ENCODE data around the gene PLEKHM2. TPM values are rescaled to one million over a fixed set of nuclear protein-coding genes. Genes with fewer than 3 reads are reported as not detected.

The PLEKHM2 gene
- total RNA-seq, 1 experiment from 2014 or later, result 53.9 TPM

DNA sequence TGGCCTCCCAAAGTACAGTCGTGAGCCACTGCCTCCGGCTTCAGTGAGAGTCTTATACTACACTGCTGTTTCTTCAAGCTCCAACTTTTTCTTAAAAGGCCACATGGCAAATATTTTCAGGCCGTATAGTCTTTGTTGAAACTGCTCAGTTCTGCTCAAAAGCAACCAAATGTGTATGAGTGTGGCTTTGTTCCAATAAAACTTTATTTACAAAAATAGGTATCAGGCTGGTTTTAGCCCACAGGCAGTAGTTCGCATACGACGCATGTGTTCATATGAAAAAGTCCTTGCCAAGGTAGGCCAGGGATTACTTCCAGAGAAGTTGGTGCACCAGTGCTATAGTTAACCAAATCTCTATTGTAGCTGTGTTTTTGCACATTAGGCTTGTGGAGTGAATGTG is 6.2 kb downstream of the PLEKHM2 start:
- no peak overlapping the region for H3K4me3 ChIP-seq (ENCODE audit: low read depth, low read length, poor library complexity, severe bottlenecking)
- CTCF ChIA-PET, result no interaction called here

DNA sequence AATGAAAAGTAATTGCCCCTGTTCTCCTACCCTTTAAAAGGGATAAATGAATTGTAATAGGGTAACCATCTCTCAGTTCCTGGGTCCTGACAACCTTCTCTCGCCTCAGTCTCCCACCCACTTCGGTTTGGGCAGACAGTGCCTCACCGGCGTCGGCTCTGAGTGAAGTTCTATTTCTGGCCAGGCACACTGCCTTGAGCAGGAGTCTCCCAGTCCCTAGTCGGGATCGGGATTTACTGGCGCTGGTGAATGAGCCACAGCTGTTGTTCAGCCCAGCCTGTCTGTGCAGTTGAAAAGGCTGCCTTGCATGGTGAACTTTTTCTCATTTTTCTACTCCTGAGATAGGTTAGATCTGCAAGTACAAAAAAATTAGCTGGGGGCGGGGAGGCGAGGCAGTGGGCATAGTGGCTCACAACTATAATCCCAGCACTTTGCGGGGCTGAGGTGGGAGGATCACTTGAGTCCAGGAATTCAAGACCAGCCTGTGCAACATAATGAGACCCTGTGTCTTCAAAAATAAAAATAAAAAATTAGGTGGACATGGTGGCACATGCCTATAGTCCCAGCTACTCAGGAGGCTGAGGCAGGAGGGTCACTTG is 7.4 kb downstream of the PLEKHM2 start:
- TF ChIP-seq, protein P1, sequence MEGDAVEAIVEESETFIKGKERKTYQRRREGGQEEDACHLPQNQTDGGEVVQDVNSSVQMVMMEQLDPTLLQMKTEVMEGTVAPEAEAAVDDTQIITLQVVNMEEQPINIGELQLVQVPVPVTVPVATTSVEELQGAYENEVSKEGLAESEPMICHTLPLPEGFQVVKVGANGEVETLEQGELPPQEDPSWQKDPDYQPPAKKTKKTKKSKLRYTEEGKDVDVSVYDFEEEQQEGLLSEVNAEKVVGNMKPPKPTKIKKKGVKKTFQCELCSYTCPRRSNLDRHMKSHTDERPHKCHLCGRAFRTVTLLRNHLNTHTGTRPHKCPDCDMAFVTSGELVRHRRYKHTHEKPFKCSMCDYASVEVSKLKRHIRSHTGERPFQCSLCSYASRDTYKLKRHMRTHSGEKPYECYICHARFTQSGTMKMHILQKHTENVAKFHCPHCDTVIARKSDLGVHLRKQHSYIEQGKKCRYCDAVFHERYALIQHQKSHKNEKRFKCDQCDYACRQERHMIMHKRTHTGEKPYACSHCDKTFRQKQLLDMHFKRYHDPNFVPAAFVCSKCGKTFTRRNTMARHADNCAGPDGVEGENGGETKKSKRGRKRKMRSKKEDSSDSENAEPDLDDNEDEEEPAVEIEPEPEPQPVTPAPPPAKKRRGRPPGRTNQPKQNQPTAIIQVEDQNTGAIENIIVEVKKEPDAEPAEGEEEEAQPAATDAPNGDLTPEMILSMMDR (conservative IDR thresholded peaks at IDR 0.05; ENCODE audit: low read depth, low read length), result no peak
- no peak for TF ChIP-seq EZH2 (IDR thresholded peaks at IDR 0.05; ENCODE audit: borderline replicate concordance, low read depth, low read length, poor library complexity, severe bottlenecking)
- Histone ChIP-seq H3K9me3 (ENCODE audit: low read depth, low read length, poor library complexity, severe bottlenecking) (no peaks in the 10 kb centered on the region), H3K27ac (ENCODE audit: low read depth, low read length, poor library complexity, severe bottlenecking) (no peak overlapping the region), H3K4me3 (ENCODE audit: low read depth, low read length, poor library complexity, severe bottlenecking) (no peak overlapping the region), H3K4me1 (ENCODE audit: insufficient read depth, low read length, poor library complexity, severe bottlenecking) (no peaks in the 10 kb centered on the region), H3K36me3 (ENCODE audit: insufficient read depth, low read length, poor library complexity, severe bottlenecking) (no peaks in the 10 kb centered on the region), H3K27me3 (replicated peaks; ENCODE audit: insufficient read depth, low read depth, low read length, poor library complexity) (no peaks in the 10 kb centered on the region)
- ChIA-PET POLR2A (ENCODE audit: low non-redundant PET) (no interaction called here), CTCF (no interaction called here)
- intact Hi-C loops (cut with micrococcal nuclease; ENCODE audit: unreplicated experiment), result no loop called here
- no TSS peak for BruUV-seq (replicated peaks)
- DNase-seq (ENCODE audit: low spot score), result no peak

More for the DNA sequence above, 6.2 kb downstream of the PLEKHM2 start:
- Histone ChIP-seq H3K4me1 (ENCODE audit: insufficient read depth, low read length, poor library complexity, severe bottlenecking) (peaks cover 3% of the 10 kb centered on the region), H3K36me3 (ENCODE audit: insufficient read depth, low read length, poor library complexity, severe bottlenecking) (no peaks in the 10 kb centered on the region), H3K27me3 (replicated peaks; ENCODE audit: insufficient read depth, low read depth, low read length, poor library complexity) (no peaks in the 10 kb centered on the region), H3K27ac (ENCODE audit: low read depth, low read length, poor library complexity, severe bottlenecking) (no peak overlapping the region), H3K9me3 (ENCODE audit: low read depth, low read length, poor library complexity, severe bottlenecking) (no peaks in the 10 kb centered on the region)
- TF ChIP-seq, protein P1 (conservative IDR thresholded peaks at IDR 0.05; ENCODE audit: low read depth, low read length), result no peak
- no peak for TF ChIP-seq EZH2 (IDR thresholded peaks at IDR 0.05; ENCODE audit: borderline replicate concordance, low read depth, low read length, poor library complexity, severe bottlenecking)
- intact Hi-C loops (cut with micrococcal nuclease; ENCODE audit: unreplicated experiment), result no loop called here
- no TSS peak for BruUV-seq (replicated peaks)
- no peak for DNase-seq (ENCODE audit: low spot score)
- POLR2A ChIA-PET (ENCODE audit: low non-redundant PET), result no interaction called here

DNA sequence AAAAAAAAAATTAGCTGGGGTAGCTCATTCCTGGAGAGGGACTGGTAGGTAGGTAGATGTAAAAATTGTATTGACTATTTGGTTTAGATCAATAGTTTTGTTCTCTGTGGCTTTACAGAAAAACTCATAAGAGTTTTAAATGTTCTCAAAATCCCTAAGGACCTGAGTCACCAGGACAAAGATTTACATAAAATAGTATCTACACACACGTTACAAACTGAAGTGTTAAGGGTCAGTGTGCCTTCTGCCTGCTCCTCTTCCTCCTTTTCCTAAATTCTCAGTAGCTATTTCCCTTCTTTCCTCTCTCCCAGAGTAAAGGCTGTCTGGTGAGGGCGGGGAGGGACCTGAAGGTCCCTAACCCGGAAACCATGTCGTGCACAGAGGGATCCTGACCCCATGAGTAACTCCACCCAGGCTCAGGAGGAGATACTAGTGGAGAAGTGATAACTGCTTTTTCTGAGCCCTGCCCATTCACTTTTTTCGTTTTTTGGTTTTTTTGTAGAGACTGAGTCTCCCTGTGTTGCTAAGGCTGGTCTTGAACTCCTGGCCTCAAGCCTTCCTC is 8.1 kb downstream of the PLEKHM2 start:
- no TSS peak for BruUV-seq (replicated peaks)
- DNase-seq (ENCODE audit: low spot score), result no peak
- Histone ChIP-seq H3K4me1 (ENCODE audit: insufficient read depth, low read length, poor library complexity, severe bottlenecking) (no peaks in the 10 kb centered on the region), H3K9me3 (ENCODE audit: low read depth, low read length, poor library complexity, severe bottlenecking) (no peaks in the 10 kb centered on the region), H3K27me3 (replicated peaks; ENCODE audit: insufficient read depth, low read depth, low read length, poor library complexity) (no peaks in the 10 kb centered on the region), H3K4me3 (ENCODE audit: low read depth, low read length, poor library complexity, severe bottlenecking) (no peak overlapping the region), H3K36me3 (ENCODE audit: insufficient read depth, low read length, poor library complexity, severe bottlenecking) (no peaks in the 10 kb centered on the region), H3K27ac (ENCODE audit: low read depth, low read length, poor library complexity, severe bottlenecking) (no peak overlapping the region)
- CTCF ChIA-PET, result no interaction called here
- POLR2A ChIA-PET (ENCODE audit: low non-redundant PET), result no interaction called here
- TF ChIP-seq EZH2 (IDR thresholded peaks at IDR 0.05; ENCODE audit: borderline replicate concordance, low read depth, low read length, poor library complexity, severe bottlenecking), result no peak
- TF ChIP-seq, protein P1 (conservative IDR thresholded peaks at IDR 0.05; ENCODE audit: low read depth, low read length), result no peak
- intact Hi-C loops (cut with micrococcal nuclease; ENCODE audit: unreplicated experiment), result no loop called here

All from A673 (cell line).